GM12878 (cell line): ENCODE data around the gene EMC6. TPM values are rescaled to one million over a fixed set of nuclear protein-coding genes. Genes with fewer than 3 reads are reported as not detected.

Source experiments
- ATAC-seq: fragments of 200-7000 bp; cut with Tn5 transposase; 3 replicates; pipeline ENCODE4 v1.9.1; 2020; ENCODE audit warnings: mild to moderate bottlenecking, moderate library complexity
- BruUV-seq: library from RNA; stranded (reverse); fragments of 400-500 nt; replicated peaks from 2 replicates; lab custom pipeline; 2021; lab: Mats Ljungman, UMichigan
- CTCF ChIA-PET: fragments of 300-600 bp; sonication (Branson Sonifier 250); formaldehyde crosslinking; extraction: SDS; loops from one replicate; lab custom pipeline; 2021; ENCODE audit warnings: inconsistent platforms; lab: Yijun Ruan, JAX
- POLR2A ChIA-PET: fragments of 350-600 bp; formaldehyde crosslinking; extraction: SDS; loops from one replicate; lab custom pipeline; 2021; ENCODE audit warnings: inconsistent platforms; lab: Charles Lee
- RAD21 ChIA-PET: fragments of 300-600 bp; sonication (Branson Sonifier 250); formaldehyde crosslinking; loops from one replicate; lab custom pipeline; 2023; ENCODE audit warnings: antibody characterized with exemption; ENCODE audit not compliant: unreplicated experiment; lab: Charles Lee
- SMC1A ChIA-PET: fragments of 300-600 bp; sonication (Branson Sonifier 250); formaldehyde crosslinking; loops from one replicate; lab custom pipeline; 2023; ENCODE audit not compliant: unreplicated experiment, uncharacterized antibody; lab: Charles Lee
- DNase-seq: peaks from one replicate; pipeline ENCODE4 v3.0.0-alpha.2; 2011; ENCODE audit warnings: low read depth, low spot score
- FAIRE-seq: peaks from 3 replicates; lab custom pipeline; 2011; peaks lifted over from hg19 to GRCh38; lab: Jason Lieb, UNC
- H2AFZ ChIP-seq: 2 replicates; pipeline ENCODE4 v1.6.0; 2011; ENCODE audit warnings: low read depth, low read length, control low read depth; ENCODE audit not compliant: control insufficient read depth
- H3K27ac ChIP-seq: 2 replicates; pipeline ENCODE4 v1.5.1; 2011; ENCODE audit warnings: control low read depth; ENCODE audit not compliant: control insufficient read depth, insufficient read depth
- H3K27me3 ChIP-seq, 2 experiments: replicated peaks in 1 of 2; 2 replicates each; pipeline versions ENCODE4 v1.6.0 to v1.6.1; 2011; ENCODE audit warnings: low read length in 1 of 2; ENCODE audit not compliant: control insufficient read depth in 2 of 2, insufficient read depth in 2 of 2
- H3K36me3 ChIP-seq, 2 experiments: 2 replicates each; pipeline ENCODE4 v1.5.1; 2011; ENCODE audit warnings: low read length in 1 of 2; ENCODE audit not compliant: control insufficient read depth in 2 of 2, insufficient read depth in 2 of 2
- H3K4me1 ChIP-seq: 2 replicates; pipeline ENCODE4 v1.6.1; 2011; ENCODE audit warnings: mild to moderate bottlenecking, low read length, moderate library complexity, mixed read lengths; ENCODE audit not compliant: control insufficient read depth, insufficient read depth
- H3K4me2 ChIP-seq: 2 replicates; pipeline ENCODE4 v1.6.0; 2011; ENCODE audit warnings: control low read depth; ENCODE audit not compliant: control insufficient read depth, insufficient read depth
- H3K4me3 ChIP-seq: fragments of 200-600 bp; sonication (generic); 2 replicates; pipeline ENCODE4 v1.5.1; 2016
- H3K79me2 ChIP-seq: 2 replicates; pipeline ENCODE4 v1.6.0; 2011; ENCODE audit warnings: low read length; ENCODE audit not compliant: control insufficient read depth, insufficient read depth
- H3K9ac ChIP-seq: 2 replicates; pipeline ENCODE4 v1.8.0; 2011; ENCODE audit warnings: low read length, control low read depth, mixed read lengths; ENCODE audit not compliant: control insufficient read depth, insufficient read depth
- H3K9me3 ChIP-seq: replicated peaks from 3 replicates; pipeline ENCODE4 v1.5.1; 2011; ENCODE audit warnings: mild to moderate bottlenecking, low read length; ENCODE audit not compliant: control insufficient read depth, insufficient read depth
- H4K20me1 ChIP-seq: 2 replicates; pipeline ENCODE4 v1.6.0; 2011; ENCODE audit not compliant: control insufficient read depth, insufficient read depth
- ASH2L ChIP-seq: fragments of 300-600, 200-600 bp; sonication (generic); IDR thresholded peaks from 2 replicates; pipeline ENCODE4 v1.6.1; 2017; ENCODE audit warnings: low read depth, mild to moderate bottlenecking, borderline replicate concordance
- BACH1 ChIP-seq: fragments of 450-650 bp; IDR thresholded peaks from 2 replicates; pipeline ENCODE4 v1.6.1; 2017; ENCODE audit warnings: mild to moderate bottlenecking, borderline replicate concordance
- BHLHE40 ChIP-seq, 2 experiments: fragments of 450-650 bp in 1 of 2; IDR thresholded peaks; 2 replicates each; pipeline ENCODE4 v1.6.1; 2011 to 2017; ENCODE audit warnings: low read depth in 2 of 2, borderline replicate concordance in 1 of 2, improper control_type of control experiment in 1 of 2, low read length in 1 of 2, mild to moderate bottlenecking in 1 of 2
- CHD2 ChIP-seq: IDR thresholded peaks from 2 replicates; pipeline ENCODE4 v1.6.1; 2011; ENCODE audit warnings: low read depth, low read length, improper control_type of control experiment, borderline replicate concordance
- FOXK2 ChIP-seq: fragments of 450-650 bp; IDR thresholded peaks from 2 replicates; pipeline ENCODE4 v1.6.1; 2017; ENCODE audit warnings: mild to moderate bottlenecking, moderate library complexity
- NFYB ChIP-seq: IDR thresholded peaks from 2 replicates; pipeline ENCODE4 v1.6.1; 2011; ENCODE audit warnings: low read depth, mild to moderate bottlenecking, low read length, improper control_type of control experiment, moderate library complexity; ENCODE audit not compliant: insufficient read depth
- RAD21 ChIP-seq: IDR thresholded peaks from 2 replicates; pipeline ENCODE4 v1.6.1; 2011; ENCODE audit warnings: mild to moderate bottlenecking, low read depth, low read length, moderate library complexity; ENCODE audit not compliant: insufficient read depth
- SIN3A ChIP-seq: IDR thresholded peaks from 2 replicates; pipeline ENCODE4 v1.6.1; 2012; ENCODE audit warnings: low read depth, low read length, improper control_type of control experiment
- SMAD5 ChIP-seq: IDR thresholded peaks from 2 replicates; pipeline ENCODE4 v1.6.1; 2016; ENCODE audit warnings: antibody characterized with exemption, low read depth
- WGBS: methylation state at CpG from one replicate; pipeline ENCODE4 v1.1.6; 2016; ENCODE audit warnings: low lambda C conversion rate; ENCODE audit not compliant: insufficient replicate concordance, insufficient coverage; ENCODE audit errors: missing lambda C conversion rate; 5-methylcytosine and 5-hydroxymethylcytosine counted together
- in situ Hi-C: fragments of 300-500 bp; cut with MboI; formaldehyde crosslinking; loops from 9 replicates; pipeline ENCODE4 v1.14.3; 2018; ENCODE audit warnings: mixed read lengths
- intact Hi-C: fragments of 100-400 bp; cut with micrococcal nuclease; formaldehyde crosslinking; loops from one replicate; pipeline ENCODE4 v1.14.2; 2022; ENCODE audit not compliant: unreplicated experiment
- polyA plus RNA-seq, 11 experiments: library from polyadenylated mRNA; depleted of rRNA in 4 of 11; unstranded in 6 of 11; stranded (reverse) in 5 of 11; fragments of >200 nt; fragmentation: Nextera tagmentation in 4 of 11; fragmentation: Illumina TruSeq in 1 of 11; extraction: Ambion mirVana in 4 of 11; extraction: Trizol in 1 of 11; gene quantifications; 1 replicate in 1 of 11; 2 replicates in 10 of 11; pipeline versions ENCODE4 v1.2.1 to v1.2.3, GENCODE V29; 2011 to 2016; ENCODE audit warnings: inconsistent platforms in 2 of 11, missing spikeins in 2 of 11, low read depth in 1 of 11
- total RNA-seq, 4 experiments: library from RNA; depleted of rRNA in 3 of 4; stranded (reverse); fragments of >200 nt in 3 of 4; fragmentation: Illumina TruSeq in 1 of 4; extraction: Trizol in 1 of 4; gene quantifications; 2 replicates each; pipeline versions ENCODE4 v1.2.1 to v1.2.3, GENCODE V29; 2013 to 2021
- TF ChIP-seq, protein P1 (sequence below): IDR thresholded peaks from 2 replicates; pipeline ENCODE4 v1.6.1; 2012; ENCODE audit warnings: low read depth, low read length, improper control_type of control experiment
- TF ChIP-seq, protein P2 (sequence below): fragments of 450-650 bp; IDR thresholded peaks from 2 replicates; pipeline ENCODE4 v1.6.1; 2016; ENCODE audit warnings: mild to moderate bottlenecking
- TF ChIP-seq, protein P3 (sequence below): IDR thresholded peaks from 2 replicates; pipeline ENCODE4 v1.6.1; 2011; ENCODE audit warnings: borderline replicate concordance, low read depth, mild to moderate bottlenecking, moderate library complexity, mixed read lengths, low read length; ENCODE audit not compliant: insufficient read depth; ENCODE audit errors: extremely low read length
- TF ChIP-seq, protein P4 (sequence below): IDR thresholded peaks from 2 replicates; pipeline ENCODE4 v1.6.1; 2011; ENCODE audit warnings: mild to moderate bottlenecking, low read depth, low read length, moderate library complexity; ENCODE audit not compliant: insufficient replicate concordance
- TF ChIP-seq, protein P5 (sequence below): fragments of 450-650 bp; IDR thresholded peaks from 2 replicates; pipeline ENCODE4 v1.6.1; 2017; ENCODE audit warnings: antibody characterized with exemption, mild to moderate bottlenecking, moderate library complexity

The EMC6 gene
- total and polyA plus RNA-seq, 10 of the 15 experiments (the other 5 are each of a cell fraction or from before 2014, with no cell fraction given): 5.1 to 172 (median 35.9) TPM

DNA sequence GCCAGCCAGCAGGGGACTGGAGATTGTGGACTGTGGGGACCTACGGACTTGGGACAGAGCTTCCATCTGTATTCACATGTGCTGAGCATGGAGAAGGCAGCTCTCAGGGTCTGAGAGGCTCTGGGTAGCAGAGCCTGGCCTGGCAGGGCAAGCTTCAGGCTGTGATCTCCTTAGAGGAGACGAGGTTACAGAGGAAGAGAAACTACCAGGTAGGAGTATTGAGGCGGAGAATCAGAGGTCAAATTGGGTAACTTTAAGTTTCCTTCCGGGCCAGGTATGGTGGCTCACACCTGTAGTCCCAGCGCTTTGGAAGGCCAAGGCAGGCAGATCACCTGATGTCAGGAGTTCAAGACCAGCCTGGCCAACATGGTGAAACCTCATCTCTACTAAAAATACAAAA, 23.3 kb upstream of the EMC6 start (continued):
- TF ChIP-seq BHLHE40 (IDR thresholded peaks at IDR 0.05; ENCODE audit: borderline replicate concordance in 1 of 2, low read depth in 2 of 2, low read length in 1 of 2) (no peak), CHD2 (no peak), SMAD5 (no peak)
- TF ChIP-seq, protein P1, sequence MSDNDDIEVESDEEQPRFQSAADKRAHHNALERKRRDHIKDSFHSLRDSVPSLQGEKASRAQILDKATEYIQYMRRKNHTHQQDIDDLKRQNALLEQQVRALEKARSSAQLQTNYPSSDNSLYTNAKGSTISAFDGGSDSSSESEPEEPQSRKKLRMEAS: no peak
- TF ChIP-seq, protein P2, sequence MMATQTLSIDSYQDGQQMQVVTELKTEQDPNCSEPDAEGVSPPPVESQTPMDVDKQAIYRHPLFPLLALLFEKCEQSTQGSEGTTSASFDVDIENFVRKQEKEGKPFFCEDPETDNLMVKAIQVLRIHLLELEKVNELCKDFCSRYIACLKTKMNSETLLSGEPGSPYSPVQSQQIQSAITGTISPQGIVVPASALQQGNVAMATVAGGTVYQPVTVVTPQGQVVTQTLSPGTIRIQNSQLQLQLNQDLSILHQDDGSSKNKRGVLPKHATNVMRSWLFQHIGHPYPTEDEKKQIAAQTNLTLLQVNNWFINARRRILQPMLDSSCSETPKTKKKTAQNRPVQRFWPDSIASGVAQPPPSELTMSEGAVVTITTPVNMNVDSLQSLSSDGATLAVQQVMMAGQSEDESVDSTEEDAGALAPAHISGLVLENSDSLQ: no peak

DNA sequence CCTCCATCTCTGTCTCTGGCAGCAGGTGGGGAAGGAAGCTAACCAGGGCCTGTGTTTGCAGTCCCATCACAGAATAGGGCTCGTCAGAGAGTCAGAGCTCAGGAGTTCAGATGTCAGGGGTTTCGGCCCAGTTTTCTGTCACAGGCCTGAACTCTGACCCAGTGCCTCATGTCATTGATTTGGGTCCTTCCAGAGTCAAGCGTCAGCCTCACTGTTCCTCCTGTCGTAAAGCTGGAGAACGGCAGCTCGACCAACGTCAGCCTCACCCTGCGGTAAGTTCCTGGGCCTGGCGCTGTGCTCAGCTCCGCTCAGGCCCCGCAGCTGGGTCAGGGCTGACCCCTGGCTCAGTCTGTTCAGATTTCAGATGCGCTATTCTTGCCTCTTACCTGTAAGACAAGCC, 21.4 kb upstream of the EMC6 start:
- DNase-seq (no peak), ATAC-seq (no peak), FAIRE-seq (no peak)
- WGBS: 81% methylated on average over 12 of the region's 12 CpGs
- Histone ChIP-seq H2AFZ (no peak overlapping the region), H3K9ac (no peak overlapping the region), H3K4me3 (no peak overlapping the region), H3K36me3 (no peaks in the 10 kb centered on the region), H3K27me3 (no peaks in the 10 kb centered on the region), H4K20me1 (no peaks in the 10 kb centered on the region), H3K27ac (no peak overlapping the region), H3K79me2 (no peaks in the 10 kb centered on the region), H3K4me1 (peaks cover 4% of the 10 kb centered on the region), H3K4me2 (no peak overlapping the region), H3K9me3 (no peaks in the 10 kb centered on the region)
- BruUV-seq: no TSS peak
- POLR2A ChIA-PET: interaction anchor here (1.0 kb wide), 1 partner anchor 11 kb away, joined by 3 read pairs; the partner anchor contains the start of genes CTNS and SHPK
- RAD21 ChIA-PET: interaction anchor here (2.2 kb wide), 1 partner anchor 11 kb away, joined by 9 read pairs; the partner anchor contains the start of genes CTNS and SHPK
- SMC1A ChIA-PET: interaction anchor here (1.0 to 2.3 kb wide), 2 partner anchors 11 to 45 kb away, joined by 3 to 8 read pairs; partner anchors contain the start of genes CTNS and SHPK
- intact Hi-C loops: loop anchor here (2.0 to 10.0 kb wide), 2 partner anchors 44 to 602 kb away; no protein-coding TSS in a partner anchor
- in situ Hi-C loops: no loop called here
- CTCF ChIA-PET: interaction anchor here (1.1 to 2.4 kb wide), 5 partner anchors 10 to 205 kb away, joined by 3 to 14 read pairs (median 4); partner anchors contain the start of genes CTNS and SHPK
- no peak for TF ChIP-seq NFYB
- no peak for TF ChIP-seq RAD21
- TF ChIP-seq FOXK2: no peak
- no peak for TF ChIP-seq ASH2L
- TF ChIP-seq, protein P3, sequence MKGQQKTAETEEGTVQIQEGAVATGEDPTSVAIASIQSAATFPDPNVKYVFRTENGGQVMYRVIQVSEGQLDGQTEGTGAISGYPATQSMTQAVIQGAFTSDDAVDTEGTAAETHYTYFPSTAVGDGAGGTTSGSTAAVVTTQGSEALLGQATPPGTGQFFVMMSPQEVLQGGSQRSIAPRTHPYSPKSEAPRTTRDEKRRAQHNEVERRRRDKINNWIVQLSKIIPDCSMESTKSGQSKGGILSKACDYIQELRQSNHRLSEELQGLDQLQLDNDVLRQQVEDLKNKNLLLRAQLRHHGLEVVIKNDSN: no peak
- no peak for TF ChIP-seq SIN3A
- TF ChIP-seq BACH1: no peak
- TF ChIP-seq, protein P4, sequence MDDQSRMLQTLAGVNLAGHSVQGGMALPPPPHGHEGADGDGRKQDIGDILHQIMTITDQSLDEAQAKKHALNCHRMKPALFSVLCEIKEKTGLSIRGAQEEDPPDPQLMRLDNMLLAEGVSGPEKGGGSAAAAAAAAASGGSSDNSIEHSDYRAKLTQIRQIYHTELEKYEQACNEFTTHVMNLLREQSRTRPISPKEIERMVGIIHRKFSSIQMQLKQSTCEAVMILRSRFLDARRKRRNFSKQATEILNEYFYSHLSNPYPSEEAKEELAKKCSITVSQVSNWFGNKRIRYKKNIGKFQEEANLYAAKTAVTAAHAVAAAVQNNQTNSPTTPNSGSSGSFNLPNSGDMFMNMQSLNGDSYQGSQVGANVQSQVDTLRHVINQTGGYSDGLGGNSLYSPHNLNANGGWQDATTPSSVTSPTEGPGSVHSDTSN: no peak
- TF ChIP-seq, protein P5, sequence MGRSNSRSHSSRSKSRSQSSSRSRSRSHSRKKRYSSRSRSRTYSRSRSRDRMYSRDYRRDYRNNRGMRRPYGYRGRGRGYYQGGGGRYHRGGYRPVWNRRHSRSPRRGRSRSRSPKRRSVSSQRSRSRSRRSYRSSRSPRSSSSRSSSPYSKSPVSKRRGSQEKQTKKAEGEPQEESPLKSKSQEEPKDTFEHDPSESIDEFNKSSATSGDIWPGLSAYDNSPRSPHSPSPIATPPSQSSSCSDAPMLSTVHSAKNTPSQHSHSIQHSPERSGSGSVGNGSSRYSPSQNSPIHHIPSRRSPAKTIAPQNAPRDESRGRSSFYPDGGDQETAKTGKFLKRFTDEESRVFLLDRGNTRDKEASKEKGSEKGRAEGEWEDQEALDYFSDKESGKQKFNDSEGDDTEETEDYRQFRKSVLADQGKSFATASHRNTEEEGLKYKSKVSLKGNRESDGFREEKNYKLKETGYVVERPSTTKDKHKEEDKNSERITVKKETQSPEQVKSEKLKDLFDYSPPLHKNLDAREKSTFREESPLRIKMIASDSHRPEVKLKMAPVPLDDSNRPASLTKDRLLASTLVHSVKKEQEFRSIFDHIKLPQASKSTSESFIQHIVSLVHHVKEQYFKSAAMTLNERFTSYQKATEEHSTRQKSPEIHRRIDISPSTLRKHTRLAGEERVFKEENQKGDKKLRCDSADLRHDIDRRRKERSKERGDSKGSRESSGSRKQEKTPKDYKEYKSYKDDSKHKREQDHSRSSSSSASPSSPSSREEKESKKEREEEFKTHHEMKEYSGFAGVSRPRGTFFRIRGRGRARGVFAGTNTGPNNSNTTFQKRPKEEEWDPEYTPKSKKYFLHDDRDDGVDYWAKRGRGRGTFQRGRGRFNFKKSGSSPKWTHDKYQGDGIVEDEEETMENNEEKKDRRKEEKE: no peak
